ENCODE measurements around the gene ZDHHC24. TPM values are rescaled to one million over a fixed set of nuclear protein-coding genes. Genes with fewer than 3 reads are reported as not detected.

ZDHHC24 gene
- total and polyA plus RNA-seq, 10 of the 15 experiments (the other 5 are each of a cell fraction or from before 2014, with no cell fraction given), result 0.86 to 17.5 (median 6.8) TPM

GRCh38 chr11:66547662-66548009 lies 1.8 kb upstream of the ZDHHC24 start:
- TF ChIP-seq YY1 (IDR thresholded peaks at IDR 0.05; ENCODE audit: low read depth, low read length) (no peak), CHD2 (IDR thresholded peaks at IDR 0.05; ENCODE audit: borderline replicate concordance, low read depth, low read length) (no peak), E4F1 (IDR thresholded peaks at IDR 0.05; ENCODE audit: borderline replicate concordance, partially characterized antibody) (no peak), RB1 (IDR thresholded peaks at IDR 0.05; ENCODE audit: borderline replicate concordance) (no peak), NRF1 (conservative IDR thresholded peaks at IDR 0.05; ENCODE audit: low read depth, low read length) (no peak), SREBF2 (IDR thresholded peaks at IDR 0.05; ENCODE audit: low read length) (no peak), BCL3 (IDR thresholded peaks at IDR 0.05; ENCODE audit: borderline replicate concordance, insufficient read depth, low read depth, low read length, poor library complexity, severe bottlenecking) (no peak), RELB (IDR thresholded peaks at IDR 0.05; ENCODE audit: low read depth) (no peak), MYC (IDR thresholded peaks at IDR 0.05; ENCODE audit: insufficient read depth, insufficient read length, insufficient replicate concordance, low read length, severe bottlenecking) (no peak), E2F8 (IDR thresholded peaks at IDR 0.05; ENCODE audit: low read depth, partially characterized antibody) (no peak), BACH1 (IDR thresholded peaks at IDR 0.05; ENCODE audit: borderline replicate concordance) (no peak), TAF1 (IDR thresholded peaks at IDR 0.05; ENCODE audit: borderline replicate concordance, low read depth, low read length) (no peak)
- H3K36me3 ChIP-seq (ENCODE audit: control insufficient read depth in 2 of 2, insufficient read depth in 2 of 2, low read length in 1 of 2), result no peaks in the 10 kb centered on the region; a peak in 1 of 4 replicates
- no peaks in the 10 kb centered on the region for H4K20me1 ChIP-seq (ENCODE audit: control insufficient read depth, insufficient read depth)
- no peaks in the 10 kb centered on the region for H3K9me3 ChIP-seq (replicated peaks; ENCODE audit: control insufficient read depth, insufficient read depth, low read length)
- H3K27ac ChIP-seq (ENCODE audit: control insufficient read depth, insufficient read depth), result no peak overlapping the region
- no peak overlapping the region for H2AFZ ChIP-seq (ENCODE audit: control insufficient read depth, low read depth, low read length)
- H3K4me3 ChIP-seq, result no peak overlapping the region
- in situ Hi-C loops (cut with MboI), result no loop called here
- H3K27me3 ChIP-seq (replicated peaks in 1 of 2; ENCODE audit: control insufficient read depth in 2 of 2, insufficient read depth in 2 of 2, low read length in 1 of 2), result no peaks in the 10 kb centered on the region
- ChIA-PET SMC1A (ENCODE audit: uncharacterized antibody, unreplicated experiment) (no interaction called here), RAD21 (ENCODE audit: unreplicated experiment) (interaction anchor here (2.3 kb wide), 1 partner anchor 90 kb away, joined by 11 read pairs; the partner anchor contains the start of gene RBM4), POLR2A (interaction anchor here (4.0 kb wide), 1 partner anchor 130 kb away, joined by 26 read pairs; the partner anchor contains the start of gene RBM4B), CTCF (interaction anchor here (1.6 kb wide), 1 partner anchor 131 kb away, joined by 4 read pairs; the partner anchor contains the start of gene RBM4B)
- ATAC-seq (no peak), FAIRE-seq (no peak), DNase-seq (ENCODE audit: low read depth, low spot score) (no peak)
- no TSS peak for BruUV-seq (replicated peaks)
- no peak overlapping the region for H3K4me2 ChIP-seq (ENCODE audit: control insufficient read depth, insufficient read depth)
- WGBS (ENCODE audit: insufficient coverage, insufficient replicate concordance, low lambda C conversion rate, missing lambda C conversion rate), result 65% methylated on average over 5 of the region's 5 CpGs
- H3K79me2 ChIP-seq (ENCODE audit: control insufficient read depth, insufficient read depth, low read length), result peaks cover 2% of the 10 kb centered on the region
- no peak overlapping the region for H3K9ac ChIP-seq (ENCODE audit: control insufficient read depth, insufficient read depth, low read length)
- H3K4me1 ChIP-seq (ENCODE audit: control insufficient read depth, insufficient read depth, low read length), result peaks cover 10% of the 10 kb centered on the region
- intact Hi-C loops (cut with micrococcal nuclease; ENCODE audit: unreplicated experiment), result no loop called here

All from GM12878 (cell line).